GM21825 (cell line): ENCODE data around the gene XKR7.

ENCODE experiments used
- ATAC-seq: cut with Tn5 transposase; IDR thresholded peaks from one replicate; pipeline ENCODE4 v1.9.1; 2021; ENCODE audit warnings: mild to moderate bottlenecking, moderate library complexity; ENCODE audit not compliant: unreplicated experiment

The XKR7 gene

GRCh38 chr20:32036716-32037485 is 69.0 kb downstream of the XKR7 start:
- ATAC-seq, result no peak

GRCh38 chr20:32037929-32038328 is 70.0 kb downstream of the XKR7 start:
- no peak for ATAC-seq

- ATAC-seq, result no peak
These were observed 72.4 kb downstream of the XKR7 start for GRCh38 chr20:32040142-32040953.

- no peak for ATAC-seq
These were observed 78.0 kb downstream of the XKR7 start for GRCh38 chr20:32045999-32046398.

- ATAC-seq, result no peak
These were observed 82.4 kb downstream of the XKR7 start for GRCh38 chr20:32050324-32050841.

- ATAC-seq, result no peak
These were observed 83.1 kb downstream of the XKR7 start for GRCh38 chr20:32050851-32051556.

- ATAC-seq, result no peak
These were observed 83.8 kb downstream of the XKR7 start for GRCh38 chr20:32051720-32052089.

- ATAC-seq, result no peak
These were observed 84.3 kb downstream of the XKR7 start, which contains the start of gene HCK for GRCh38 chr20:32052090-32052777. HCK (plus strand) TSS chr20:32052242.

- ATAC-seq, result no peak
These were observed 84.9 kb downstream of the XKR7 start for GRCh38 chr20:32052778-32053362.
